ENCODE measurements around the gene DCC. TPM values are rescaled to one million over a fixed set of nuclear protein-coding genes. Genes with fewer than 3 reads are reported as not detected.

Gene DCC
- total and polyA plus RNA-seq, 2 donors (not counting 1 experiment from before 2014, with no cell fraction given) = not detected

DNA sequence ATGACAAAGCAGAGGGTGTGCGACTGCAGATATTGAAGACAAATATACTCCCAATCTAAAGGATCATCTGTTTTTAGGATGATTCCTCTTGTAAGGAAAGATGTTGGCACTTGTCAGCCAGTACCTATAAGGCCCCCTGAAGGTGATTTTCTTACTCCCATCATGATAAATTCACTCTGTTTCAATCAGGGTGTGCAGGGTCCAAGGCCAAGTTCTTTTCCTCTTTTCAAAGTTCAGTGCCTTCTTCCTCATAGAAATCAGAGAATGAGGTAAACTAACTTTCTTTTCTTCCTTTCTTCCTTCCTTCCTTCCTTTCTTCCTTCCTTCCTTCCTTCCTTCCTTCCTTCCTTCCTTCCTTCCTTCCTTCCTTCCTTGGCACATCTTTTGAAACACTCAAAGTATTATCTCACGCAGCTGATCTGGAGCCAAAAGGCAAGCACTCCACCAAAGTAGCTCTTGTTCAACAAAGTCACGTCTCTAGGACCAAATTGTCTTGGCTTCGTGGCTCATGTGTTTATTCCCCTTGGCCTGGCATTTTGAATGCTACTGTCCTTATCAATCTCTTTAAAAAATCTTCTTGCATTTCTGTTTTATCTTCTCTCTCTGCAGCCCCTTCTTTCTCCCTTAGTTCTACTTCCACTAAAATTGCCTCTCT, 87.7 kb downstream of the DCC start:
- POLR2A ChIA-PET = no interaction called here
- CTCF ChIA-PET = no interaction called here
- H3K4me3 Mint-ChIP-seq = no peak overlapping the region

DNA sequence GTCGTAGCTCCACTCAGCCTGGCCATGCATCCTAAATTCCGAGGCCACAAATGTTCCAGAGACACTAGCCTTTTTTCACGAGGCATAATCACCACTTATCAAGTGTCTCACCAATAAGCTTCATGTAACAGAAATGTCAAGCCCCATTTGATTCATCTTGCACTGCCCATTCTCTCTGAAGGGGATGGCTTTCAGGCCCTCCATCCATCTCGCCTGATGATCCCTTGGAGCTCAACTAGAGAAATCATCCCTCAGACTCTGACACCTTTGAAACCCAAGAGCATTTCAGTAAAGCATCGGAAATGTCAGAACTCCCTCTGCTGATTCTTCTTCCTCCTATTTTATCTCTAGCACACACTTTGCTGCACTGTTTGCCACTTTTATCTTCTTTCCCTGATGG, 91.7 kb downstream of the DCC start:
- Histone ChIP-seq H3K4me2 (replicated peaks; ENCODE audit: low read depth, low read length, poor library complexity, severe bottlenecking) (no peak overlapping the region), H3K4me3 (ENCODE audit: control extremely low read depth in 1 of 5, extremely low read depth in 1 of 5, insufficient read depth in 1 of 5, low read depth in 2 of 5, low read length in 4 of 5) (no peak overlapping the region), H4K20me1 (ENCODE audit: control insufficient read depth, insufficient read depth, low read length, poor library complexity, severe bottlenecking) (no peaks in the 10 kb centered on the region), H3K79me2 (ENCODE audit: control insufficient read depth, insufficient read depth, low read length) (no peaks in the 10 kb centered on the region), H3K4me1 (ENCODE audit: control insufficient read depth in 2 of 2, insufficient read depth in 2 of 2, low read length in 2 of 2) (no peaks in the 10 kb centered on the region), H3K9me3 (ENCODE audit: control extremely low read depth in 1 of 3, control insufficient read depth in 2 of 3, insufficient read depth in 1 of 3, low read length in 2 of 3) (no peaks in the 10 kb centered on the region), H3K9ac (ENCODE audit: low read length) (no peak overlapping the region), H2AFZ (ENCODE audit: insufficient read depth, low read depth, low read length, poor library complexity, severe bottlenecking) (no peak overlapping the region), H3K27me3 (replicated peaks in 1 of 4; ENCODE audit: control extremely low read depth in 1 of 4, control insufficient read depth in 3 of 4, insufficient read depth in 4 of 4, low read length in 3 of 4) (no peaks in the 10 kb centered on the region), H3K36me3 (replicated peaks in 1 of 2; ENCODE audit: control extremely low read depth in 1 of 2, control insufficient read depth in 1 of 2, extremely low read depth in 1 of 2, insufficient read depth in 2 of 2, low read length in 1 of 2) (no peaks in the 10 kb centered on the region), H3K27ac (ENCODE audit: low read length in 2 of 2) (no peak overlapping the region)
- Mint-ChIP-seq H3K9me3 (ENCODE audit: insufficient read depth) (no peaks in the 10 kb centered on the region), H3K27me3 (no peaks in the 10 kb centered on the region), H3K4me1 (no peaks in the 10 kb centered on the region), H3K4me3 (no peak overlapping the region), H3K27ac (no peak overlapping the region)
- DNase-seq (no peak), ATAC-seq (ENCODE audit: low read depth) (no peak)
- 58% methylated on average over 4 of the region's 5 CpGs for WGBS (ENCODE audit: insufficient coverage)
- no peak for TF ChIP-seq CTCF (IDR thresholded peaks at IDR 0.05)
- ChIA-PET CTCF (no interaction called here), POLR2A (no interaction called here)
- intact Hi-C loops (cut with micrococcal nuclease) = no loop called here

More for the DNA sequence above, 87.7 kb downstream of the DCC start:
- Histone ChIP-seq H3K4me3 (ENCODE audit: control extremely low read depth in 1 of 5, extremely low read depth in 1 of 5, insufficient read depth in 1 of 5, low read depth in 2 of 5, low read length in 4 of 5) (no peak overlapping the region), H2AFZ (ENCODE audit: insufficient read depth, low read depth, low read length, poor library complexity, severe bottlenecking) (no peak overlapping the region), H3K9me3 (ENCODE audit: control extremely low read depth in 1 of 3, control insufficient read depth in 2 of 3, insufficient read depth in 1 of 3, low read length in 2 of 3) (no peaks in the 10 kb centered on the region), H3K27ac (ENCODE audit: low read length in 2 of 2) (no peak overlapping the region), H3K79me2 (ENCODE audit: control insufficient read depth, insufficient read depth, low read length) (no peaks in the 10 kb centered on the region), H3K9ac (ENCODE audit: low read length) (no peak overlapping the region), H3K4me2 (replicated peaks; ENCODE audit: low read depth, low read length, poor library complexity, severe bottlenecking) (no peak overlapping the region), H3K27me3 (replicated peaks in 1 of 4; ENCODE audit: control extremely low read depth in 1 of 4, control insufficient read depth in 3 of 4, insufficient read depth in 4 of 4, low read length in 3 of 4) (no peaks in the 10 kb centered on the region), H4K20me1 (ENCODE audit: control insufficient read depth, insufficient read depth, low read length, poor library complexity, severe bottlenecking) (no peaks in the 10 kb centered on the region), H3K4me1 (ENCODE audit: control insufficient read depth in 2 of 2, insufficient read depth in 2 of 2, low read length in 2 of 2) (no peaks in the 10 kb centered on the region), H3K36me3 (replicated peaks in 1 of 2; ENCODE audit: control extremely low read depth in 1 of 2, control insufficient read depth in 1 of 2, extremely low read depth in 1 of 2, insufficient read depth in 2 of 2, low read length in 1 of 2) (no peaks in the 10 kb centered on the region)
- intact Hi-C loops (cut with micrococcal nuclease) = no loop called here
- Mint-ChIP-seq H3K27ac (no peak overlapping the region), H3K9me3 (ENCODE audit: insufficient read depth) (no peaks in the 10 kb centered on the region), H3K4me1 (no peaks in the 10 kb centered on the region), H3K27me3 (no peaks in the 10 kb centered on the region)
- WGBS (ENCODE audit: insufficient coverage) = 67% methylated on average over 3 of the region's 4 CpGs
- DNase-seq (no peak), ATAC-seq (ENCODE audit: low read depth) (no peak)
- TF ChIP-seq CTCF (IDR thresholded peaks at IDR 0.05) (no peak), EZH2 (IDR thresholded peaks at IDR 0.05; ENCODE audit: borderline replicate concordance, insufficient read depth, low read depth, low read length, poor library complexity, severe bottlenecking) (no peak)

All from B cell (primary cell).